NCI-H146 treated with DMSO at 0.1 percent for 48 hours (cell line): ENCODE results near the gene GRK1.

Source experiments
- DNase-seq: peaks from one replicate; lab custom pipeline; 2025; ENCODE audit not compliant: unreplicated experiment; lab: John Stamatoyannopoulos, UW

GRK1 gene

GRCh38 chr13:113632706-113633484 lies 34.1 kb upstream of the GRK1 start:
- no peak for DNase-seq

DNA sequence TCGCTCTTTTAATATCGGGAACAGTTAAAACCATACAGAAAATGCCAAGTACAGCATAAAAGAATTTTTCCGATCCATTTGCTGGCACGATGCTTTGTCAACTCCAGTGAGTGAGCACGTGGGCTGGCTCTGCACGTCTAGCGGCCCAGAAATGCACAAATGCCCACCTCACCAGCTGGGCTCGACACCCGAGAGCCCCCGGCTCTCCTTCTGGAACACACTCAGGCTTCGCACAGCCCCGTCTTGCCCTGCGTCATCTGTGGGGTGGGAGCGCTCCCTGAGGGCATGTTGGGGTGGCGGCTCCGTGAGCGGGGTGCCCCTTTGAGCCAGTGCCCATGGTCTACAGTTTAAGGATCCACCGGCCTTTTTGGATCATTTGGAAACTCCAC lies 33.5 kb upstream of the GRK1 start:
- DNase-seq = no peak

DNA sequence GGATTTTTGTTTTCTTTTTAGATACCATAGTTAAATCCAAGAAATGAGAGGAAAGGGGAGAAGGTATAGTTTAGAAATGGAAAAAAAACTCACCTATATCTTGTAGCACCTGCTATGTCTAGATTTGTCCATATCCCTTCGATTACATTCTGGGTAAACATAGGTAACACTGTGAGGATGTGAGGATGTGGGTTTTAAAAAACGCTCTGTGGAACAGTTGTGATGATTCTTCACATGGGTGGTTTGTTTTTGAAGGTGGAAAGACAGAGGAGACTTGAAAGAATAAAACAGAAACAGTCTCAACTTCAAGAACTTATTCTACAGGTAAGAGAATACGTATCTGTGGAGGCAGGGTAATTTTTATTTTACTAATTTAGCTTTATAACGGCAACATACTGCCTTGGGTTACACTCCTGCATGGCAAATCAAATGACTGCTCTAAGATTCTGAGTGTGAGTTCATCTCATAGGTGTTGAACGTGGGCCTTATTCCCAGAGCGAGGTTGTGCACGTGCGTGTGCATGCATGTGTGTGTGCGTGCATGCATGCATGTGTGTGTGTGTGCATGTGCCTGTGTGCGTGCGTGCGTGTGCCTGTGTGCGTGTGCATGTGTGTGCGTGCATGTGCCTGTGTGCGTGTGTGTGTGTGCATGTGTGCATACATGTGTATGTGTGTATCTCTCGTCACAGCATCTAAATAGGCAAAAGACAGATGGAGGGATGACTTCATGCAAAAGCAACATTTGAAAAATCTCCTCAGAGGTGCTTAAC lies 32.6 kb upstream of the GRK1 start:
- DNase-seq = no peak

GRCh38 chr13:113635048-113635420 lies 32.0 kb upstream of the GRK1 start:
- DNase-seq = no peak

DNA sequence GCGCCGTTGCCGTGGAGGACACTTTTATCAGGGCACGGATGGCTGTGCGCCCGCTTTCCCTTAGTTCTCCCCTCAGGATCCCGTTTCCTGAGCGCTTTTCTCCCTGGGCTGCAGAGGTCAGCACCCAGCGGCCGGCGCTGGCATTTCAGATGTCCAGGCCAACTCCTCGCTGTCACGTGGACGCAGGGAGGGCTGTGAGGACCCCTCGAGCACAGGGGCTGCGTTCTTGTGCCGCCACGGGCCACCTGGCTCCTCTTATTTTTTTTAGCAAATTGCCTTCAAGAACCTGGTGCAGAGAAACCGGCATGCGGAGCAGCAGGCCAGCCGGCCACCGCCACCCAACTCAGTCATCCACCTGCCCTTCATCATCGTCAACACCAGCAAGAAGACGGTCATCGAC lies 31.3 kb upstream of the GRK1 start:
- no peak for DNase-seq

- DNase-seq = no peak
Observed at GRCh38 chr13:113636266-113636963, 30.6 kb upstream of the GRK1 start.

GRCh38 chr13:113637262-113638160 lies 29.5 kb upstream of the GRK1 start:
- no peak for DNase-seq

DNA sequence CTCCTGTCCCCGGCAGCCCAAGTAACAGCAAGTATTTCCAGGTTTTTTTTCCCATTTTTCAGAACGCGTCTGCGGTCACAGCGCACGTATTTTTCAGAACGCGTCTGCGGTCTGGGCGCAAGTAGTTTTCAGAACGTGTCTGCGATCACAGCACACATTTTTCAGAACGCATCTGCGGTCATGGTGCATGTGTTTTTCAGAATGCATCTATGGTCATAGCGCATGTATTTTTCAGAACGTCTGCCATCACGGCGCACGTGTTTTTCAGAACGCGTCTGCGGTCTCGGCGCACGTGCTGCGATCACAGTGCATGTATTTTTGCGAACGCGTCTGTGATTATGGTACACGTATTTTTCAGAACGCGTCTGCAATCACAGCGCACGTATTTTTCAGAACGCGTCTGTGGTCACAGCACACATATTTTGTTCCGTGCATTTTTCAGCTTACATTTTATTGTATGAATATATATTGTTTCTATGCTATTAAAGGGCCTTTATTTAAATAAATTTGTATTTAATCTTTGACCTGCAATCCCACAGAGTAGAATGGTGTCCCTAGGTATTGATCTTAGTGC lies 28.8 kb upstream of the GRK1 start:
- DNase-seq = no peak

DNA sequence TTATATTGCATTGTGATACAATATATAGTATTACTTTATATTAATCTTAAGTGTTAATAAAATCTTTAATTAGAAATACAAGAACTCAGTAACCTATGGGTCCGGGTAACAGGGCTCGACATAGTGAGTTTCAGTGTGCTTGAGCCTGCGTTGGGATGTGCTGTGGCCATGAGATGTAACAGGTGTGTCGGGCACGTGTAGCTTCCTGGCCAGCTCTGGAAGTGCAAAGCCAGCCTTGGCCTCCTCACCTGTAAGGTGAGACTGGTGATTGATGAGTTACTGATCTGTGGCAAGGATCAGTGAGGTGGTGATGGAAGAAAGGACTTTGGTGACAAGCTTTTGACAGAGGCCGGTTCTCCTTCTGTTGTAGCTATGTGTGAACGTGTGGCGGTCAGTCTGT lies 28.2 kb upstream of the GRK1 start:
- DNase-seq = no peak

DNA sequence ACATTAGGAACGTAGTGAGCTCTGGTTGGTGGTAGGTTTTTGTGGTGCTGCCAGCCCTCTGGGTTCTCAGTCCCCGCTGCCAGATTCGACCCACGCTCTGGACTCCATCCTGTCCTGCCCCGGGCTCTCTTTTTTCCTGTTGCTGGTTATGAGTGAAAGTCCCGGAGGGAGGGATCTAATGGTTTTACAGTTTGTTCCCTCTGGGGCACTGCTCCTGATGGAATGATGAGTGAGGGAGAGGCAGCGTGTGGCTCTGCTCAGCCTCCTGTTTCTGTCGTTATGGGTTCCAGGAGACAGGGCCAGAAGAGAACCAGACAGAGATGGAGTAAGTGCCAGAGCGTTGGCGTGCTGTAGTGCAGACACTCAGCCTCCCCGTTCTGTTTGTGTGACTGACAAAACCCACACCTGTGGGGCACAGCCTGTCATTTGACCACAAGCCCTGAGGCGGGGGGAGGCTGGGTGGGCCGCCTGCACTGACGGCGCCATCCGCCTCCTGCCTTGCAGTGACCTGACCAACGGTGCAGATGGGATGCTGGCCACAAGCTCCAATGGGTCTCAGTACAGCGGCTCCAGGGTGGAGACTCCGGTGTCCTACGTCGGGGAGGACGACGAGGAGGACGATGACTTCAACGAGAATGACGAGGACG lies 27.3 kb upstream of the GRK1 start:
- no peak for DNase-seq

DNA sequence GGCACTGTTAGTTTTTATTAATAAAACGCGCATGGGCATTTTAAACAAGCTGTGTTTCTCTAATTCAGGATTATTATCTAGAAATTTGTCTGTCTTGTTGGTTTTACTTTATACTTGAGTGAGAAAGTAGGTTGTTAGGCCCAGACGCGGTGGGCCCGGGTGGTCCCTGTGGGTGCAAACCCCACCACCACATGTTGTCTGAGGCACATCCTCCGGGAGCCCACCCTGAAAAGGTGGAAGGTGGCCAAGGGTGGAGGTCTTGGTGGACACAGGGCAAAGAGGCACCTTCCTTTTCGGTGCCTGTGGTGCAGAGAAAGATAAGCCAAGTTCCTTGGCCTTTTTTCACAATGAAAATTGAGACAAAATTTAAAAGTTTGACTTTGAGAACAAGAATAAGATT lies 25.6 kb upstream of the GRK1 start:
- no peak for DNase-seq

DNA sequence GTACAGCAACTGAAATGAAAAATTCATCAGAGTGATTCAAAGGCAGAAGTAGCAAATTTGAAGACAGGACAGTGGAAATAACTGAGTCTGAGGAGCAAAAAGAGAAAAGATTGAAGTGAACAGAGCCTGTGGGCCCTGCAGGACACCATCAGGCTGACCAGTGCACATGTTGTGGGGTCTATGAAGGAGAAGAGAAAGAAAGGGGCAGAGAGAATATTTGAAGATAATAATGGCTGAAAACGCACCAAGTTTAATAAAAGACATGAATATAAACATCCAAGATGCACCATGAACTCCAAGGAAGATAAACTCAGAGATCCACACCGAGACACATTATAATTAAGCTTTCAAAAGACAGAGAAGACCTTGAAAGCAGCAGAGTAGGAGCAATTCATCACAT lies 24.5 kb upstream of the GRK1 start:
- no peak for DNase-seq

GRCh38 chr13:113643593-113643992 lies 23.4 kb upstream of the GRK1 start:
- no peak for DNase-seq

DNA sequence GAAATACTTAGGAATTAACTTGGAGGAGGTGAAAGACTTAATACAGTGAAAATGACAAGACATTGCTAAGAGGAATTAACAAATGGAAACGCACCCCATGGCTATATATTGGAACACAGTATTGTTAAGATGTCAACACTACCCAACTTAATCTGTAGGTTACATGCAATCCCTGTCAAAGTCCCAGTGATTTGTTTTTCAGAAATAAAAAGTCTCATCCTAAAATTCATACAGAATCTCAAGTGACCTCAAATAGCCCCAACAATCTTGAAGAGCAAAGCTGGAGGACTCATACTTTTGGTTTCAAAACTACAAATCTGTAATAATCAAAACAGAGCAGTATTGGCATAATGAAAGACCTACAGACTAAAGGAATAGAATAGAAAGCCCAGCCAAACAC lies 22.2 kb upstream of the GRK1 start:
- DNase-seq = no peak

- no peak for DNase-seq
Observed at GRCh38 chr13:113645329-113645728, 21.7 kb upstream of the GRK1 start.

DNA sequence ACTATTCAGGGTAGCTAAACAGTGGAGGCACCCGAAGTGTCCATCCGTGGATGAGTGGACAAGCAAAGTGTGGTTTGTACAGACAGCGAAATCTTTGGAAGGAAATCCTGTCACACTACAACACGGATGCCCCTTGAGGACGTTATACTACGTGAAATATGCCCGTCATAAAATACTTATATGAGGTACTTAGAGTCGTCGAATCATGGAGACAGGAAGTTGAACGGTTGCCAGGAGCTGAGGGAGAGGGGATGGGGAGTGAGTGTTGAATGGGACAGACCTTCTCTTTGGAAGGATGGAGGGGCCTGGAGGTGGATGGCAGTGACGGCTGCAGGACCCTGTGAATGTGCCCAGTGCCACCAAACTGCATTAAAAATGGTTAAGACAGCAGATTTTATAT lies 20.6 kb upstream of the GRK1 start:
- DNase-seq = no peak

DNA sequence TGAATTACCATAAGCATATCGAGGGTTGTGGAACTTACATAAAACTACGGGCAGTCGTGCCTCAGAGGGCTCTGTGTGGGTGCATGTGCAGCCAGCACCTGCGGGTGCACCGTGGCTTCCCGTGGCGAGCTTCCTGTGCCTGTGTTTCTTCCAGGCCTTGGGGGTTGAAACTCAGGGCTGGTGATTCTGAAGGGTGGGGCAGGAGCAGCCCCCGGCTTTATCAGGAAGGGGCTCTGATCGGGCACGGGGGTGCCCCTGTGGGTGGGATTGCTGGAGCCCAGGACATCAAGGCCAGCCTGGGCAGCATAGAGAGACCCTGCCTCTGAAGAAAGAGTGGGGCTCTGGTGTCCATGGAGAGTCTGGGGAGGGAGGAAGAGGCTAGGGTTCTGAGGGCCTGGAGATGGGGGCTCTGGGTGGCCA lies 20.1 kb upstream of the GRK1 start:
- DNase-seq = no peak

DNA sequence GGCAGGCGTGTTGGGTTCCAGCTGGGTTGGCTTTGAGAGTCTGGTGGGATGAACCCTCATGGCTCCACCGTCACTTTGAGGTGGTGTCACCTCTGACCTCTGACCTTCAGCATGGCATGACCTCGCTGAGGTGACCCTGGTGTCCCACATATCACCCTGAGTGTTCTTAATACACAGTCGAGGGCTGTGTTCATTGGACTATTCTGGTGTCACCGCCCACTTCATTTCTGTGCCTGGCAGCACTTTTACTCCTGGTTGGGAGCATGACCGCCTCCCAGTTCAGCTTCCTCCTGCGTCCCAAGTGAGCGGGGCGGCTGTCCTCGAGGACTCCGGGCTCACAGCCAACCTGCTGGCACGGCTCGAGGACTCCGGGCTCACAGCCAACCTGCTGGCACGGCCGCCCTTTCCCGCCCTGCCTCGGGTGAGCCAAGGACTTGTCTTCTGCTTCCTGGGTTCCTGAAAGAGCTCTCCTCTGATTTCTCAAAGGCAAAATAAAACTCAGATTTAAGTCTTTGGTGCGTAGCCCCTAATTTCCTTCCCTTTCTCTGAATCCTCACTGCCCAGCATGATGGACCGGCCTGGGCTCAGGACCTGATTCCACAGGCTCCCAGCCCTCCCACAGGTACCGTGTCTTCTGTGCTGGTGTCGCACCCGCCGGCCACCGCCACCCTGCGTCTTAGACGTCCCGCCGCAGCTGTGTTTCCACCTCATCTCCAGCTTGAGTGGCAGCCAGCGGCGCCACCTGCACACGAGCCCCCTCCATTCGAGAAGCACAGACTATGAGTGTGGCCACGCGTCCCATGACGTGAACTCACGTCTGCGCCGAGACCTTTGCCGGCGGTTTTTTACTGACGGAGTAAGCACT lies 19.4 kb upstream of the GRK1 start:
- no peak for DNase-seq

DNA sequence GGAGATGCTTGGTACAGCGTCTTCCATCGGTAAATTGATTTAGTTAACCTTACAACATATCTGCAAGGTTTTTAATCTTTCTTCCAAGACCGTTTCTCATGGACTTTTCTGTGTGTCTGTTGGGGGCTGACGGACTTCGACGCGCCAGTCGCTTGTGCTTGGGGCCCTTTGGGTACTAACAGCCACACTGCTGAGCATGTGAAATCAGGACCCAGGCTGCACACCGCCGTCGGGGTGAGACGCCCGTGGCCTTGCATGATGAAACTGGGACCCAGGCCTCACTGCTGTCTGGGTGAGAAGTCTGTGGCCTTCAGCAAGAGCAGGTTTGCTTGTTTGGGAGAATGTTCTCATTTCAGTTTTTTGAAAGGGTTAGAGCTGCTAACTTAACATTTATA lies 18.8 kb upstream of the GRK1 start:
- DNase-seq = no peak
